DND-41 (cell line): Measurements from ENCODE around the gene FNDC3B.
"Not testable (repeated sequence)": the region's sequence is repeated elsewhere in the genome, so short reads cannot be mapped to it uniquely, and the experiment has no call there.

ENCODE experiments used
- ATAC-seq: fragments of 200-7000 bp; cut with Tn5 transposase; 3 replicates; pipeline ENCODE4 v1.9.1; 2021; ENCODE audit warnings: low read depth; ENCODE audit not compliant: insufficient read depth
- DNase-seq: peaks from one replicate; pipeline ENCODE4 v3.0.0-alpha.2; 2020
- H2AFZ ChIP-seq: 2 replicates; pipeline ENCODE4 v1.6.0; 2012; ENCODE audit warnings: low read depth, low read length
- H3K27ac ChIP-seq: 2 replicates; pipeline ENCODE4 v1.5.1; 2012; ENCODE audit warnings: low read length, inconsistent platforms
- H3K27me3 ChIP-seq: fragments of 200-600 bp; sonication (generic); 2 replicates; pipeline ENCODE4 v1.6.0; 2012; ENCODE audit warnings: low read length, mild to moderate bottlenecking, inconsistent platforms; ENCODE audit not compliant: insufficient read depth, poor library complexity
- H3K36me3 ChIP-seq: 2 replicates; pipeline ENCODE4 v1.5.1; 2012; ENCODE audit warnings: low read length, inconsistent platforms; ENCODE audit not compliant: insufficient read depth
- H3K4me1 ChIP-seq: 2 replicates; pipeline ENCODE4 v1.5.1; 2012; ENCODE audit warnings: mild to moderate bottlenecking, low read length; ENCODE audit not compliant: insufficient read depth
- H3K4me2 ChIP-seq: 2 replicates; pipeline ENCODE4 v1.6.0; 2012; ENCODE audit warnings: mild to moderate bottlenecking, moderate library complexity, low read length, inconsistent platforms; ENCODE audit not compliant: insufficient read depth
- H3K4me3 ChIP-seq, 2 experiments: fragments of 200-600 bp in 1 of 2; shearing (Covaris generic) in 1 of 2; 2 replicates each; pipeline ENCODE4 v1.5.1; 2012 to 2016; ENCODE audit warnings: inconsistent platforms in 2 of 2, low read length in 2 of 2, mild to moderate bottlenecking in 2 of 2, low read depth in 1 of 2, moderate library complexity in 1 of 2
- H3K79me2 ChIP-seq: 2 replicates; pipeline ENCODE4 v1.6.0; 2012; ENCODE audit warnings: low read length, inconsistent platforms; ENCODE audit not compliant: insufficient read depth
- H3K9ac ChIP-seq: 2 replicates; pipeline ENCODE4 v1.6.0; 2012; ENCODE audit warnings: low read depth, mild to moderate bottlenecking, inconsistent platforms, low read length, moderate library complexity
- H3K9me3 ChIP-seq: 2 replicates; pipeline ENCODE4 v1.5.1; 2012; ENCODE audit warnings: low read length, moderate library complexity, mild to moderate bottlenecking, inconsistent platforms; ENCODE audit not compliant: insufficient read depth, severe bottlenecking
- H4K20me1 ChIP-seq: 2 replicates; pipeline ENCODE4 v1.6.0; 2012; ENCODE audit warnings: low read length; ENCODE audit not compliant: insufficient read depth
- CTCF ChIP-seq: IDR thresholded peaks from 2 replicates; pipeline ENCODE4 v1.5.1; 2012; ENCODE audit warnings: borderline replicate concordance, low read length, moderate library complexity, mild to moderate bottlenecking; ENCODE audit not compliant: poor library complexity, severe bottlenecking; ENCODE audit errors: extremely low read depth
- EZH2 ChIP-seq: IDR thresholded peaks from 3 replicates; pipeline ENCODE4 v1.6.1; 2012; ENCODE audit warnings: borderline replicate concordance, low read depth, mild to moderate bottlenecking, moderate library complexity, low read length, inconsistent platforms; ENCODE audit not compliant: severe bottlenecking

Gene FNDC3B

GRCh38 chr3:172239218-172239790 is 199.9 kb downstream of the FNDC3B start:
- TF ChIP-seq CTCF = no peak
- Histone ChIP-seq H3K27ac (no peak overlapping the region), H3K36me3 (no peaks in the 10 kb centered on the region), H3K9ac (no peak overlapping the region), H4K20me1 (no peaks in the 10 kb centered on the region), H3K9me3 (peaks cover 15% of the 10 kb centered on the region), H3K79me2 (no peaks in the 10 kb centered on the region), H2AFZ (no peak overlapping the region), H3K4me3 (no peak overlapping the region), H3K4me2 (no peak overlapping the region), H3K4me1 (no peaks in the 10 kb centered on the region), H3K27me3 (no peaks in the 10 kb centered on the region)
- ATAC-seq (no peak), DNase-seq (no peak)

GRCh38 chr3:172241405-172241804 is 202.0 kb downstream of the FNDC3B start:
- no peak overlapping the region for H3K4me3 ChIP-seq
- H2AFZ ChIP-seq = no peak overlapping the region
- ATAC-seq (no peak), DNase-seq (no peak)
- TF ChIP-seq CTCF (no peak), EZH2 (no peak)
- H3K36me3 ChIP-seq = no peaks in the 10 kb centered on the region
- H3K4me1 ChIP-seq = no peaks in the 10 kb centered on the region
- no peaks in the 10 kb centered on the region for H3K27me3 ChIP-seq
- H3K9me3 ChIP-seq = peaks cover 15% of the 10 kb centered on the region
- H3K4me2 ChIP-seq = no peak overlapping the region
- no peaks in the 10 kb centered on the region for H3K79me2 ChIP-seq
- H3K27ac ChIP-seq = no peak overlapping the region
- no peaks in the 10 kb centered on the region for H4K20me1 ChIP-seq
- H3K9ac ChIP-seq = no peak overlapping the region

GRCh38 chr3:172242471-172242870 is 203.1 kb downstream of the FNDC3B start:
- H3K36me3 ChIP-seq, H3K9ac ChIP-seq, H3K79me2 ChIP-seq, H4K20me1 ChIP-seq, H3K4me1 ChIP-seq, H3K27me3 ChIP-seq, H3K4me3 ChIP-seq, H2AFZ ChIP-seq, ATAC-seq, DNase-seq, H3K4me2 ChIP-seq, H3K27ac ChIP-seq: not testable (repeated sequence)
- peaks cover 15% of the 10 kb centered on the region for H3K9me3 ChIP-seq

GRCh38 chr3:172243376-172243775 is 204.0 kb downstream of the FNDC3B start:
- H3K9ac ChIP-seq, H3K4me2 ChIP-seq, H3K79me2 ChIP-seq, H3K27ac ChIP-seq, H4K20me1 ChIP-seq, H3K4me3 ChIP-seq, H3K36me3 ChIP-seq, DNase-seq, H3K27me3 ChIP-seq, H3K4me1 ChIP-seq, H2AFZ ChIP-seq, ATAC-seq: not testable (repeated sequence)
- H3K9me3 ChIP-seq = peaks cover 15% of the 10 kb centered on the region
